Mammary epithelial cell (primary cell): ENCODE measurements around the gene GDNF.

ENCODE experiments used
- EZH2 ChIP-seq: IDR thresholded peaks from 2 replicates; pipeline ENCODE4 v1.6.1; 2012; ENCODE audit warnings: low read length, inconsistent platforms, borderline replicate concordance
- TF ChIP-seq, protein P1 (sequence below), 2 donors: IDR thresholded peaks in 1 of 2; conservative IDR thresholded peaks in 1 of 2; 2 replicates each; pipeline ENCODE4 v1.5.1; 2011 to 2012; ENCODE audit warnings: inconsistent platforms in 2 of 2, low read length in 2 of 2, mild to moderate bottlenecking in 2 of 2, control low read depth in 1 of 2, low read depth in 1 of 2; ENCODE audit not compliant: insufficient read depth in 1 of 2; ENCODE audit errors: extremely low read depth in 1 of 2

DNA sequence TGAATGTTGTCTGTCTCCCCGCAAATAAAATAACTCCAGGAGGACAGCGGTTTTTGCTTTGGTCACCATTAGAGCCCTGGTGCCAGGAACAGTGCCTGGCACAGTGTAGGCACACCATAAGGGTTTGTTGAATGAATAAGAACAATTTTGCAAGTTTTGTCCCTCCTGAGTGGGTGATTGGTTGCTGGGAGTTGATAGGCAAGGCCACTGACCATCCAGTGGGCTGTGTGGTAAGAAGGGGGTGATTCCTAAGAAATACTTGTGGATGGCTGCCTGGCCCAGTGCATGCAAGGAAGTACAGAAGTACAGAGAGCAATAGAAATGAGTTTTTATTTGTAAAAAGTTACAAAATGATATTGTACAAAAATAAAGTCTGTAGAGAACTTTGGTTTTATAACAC, 27.5 kb downstream of the GDNF start:
- TF ChIP-seq, protein P1, sequence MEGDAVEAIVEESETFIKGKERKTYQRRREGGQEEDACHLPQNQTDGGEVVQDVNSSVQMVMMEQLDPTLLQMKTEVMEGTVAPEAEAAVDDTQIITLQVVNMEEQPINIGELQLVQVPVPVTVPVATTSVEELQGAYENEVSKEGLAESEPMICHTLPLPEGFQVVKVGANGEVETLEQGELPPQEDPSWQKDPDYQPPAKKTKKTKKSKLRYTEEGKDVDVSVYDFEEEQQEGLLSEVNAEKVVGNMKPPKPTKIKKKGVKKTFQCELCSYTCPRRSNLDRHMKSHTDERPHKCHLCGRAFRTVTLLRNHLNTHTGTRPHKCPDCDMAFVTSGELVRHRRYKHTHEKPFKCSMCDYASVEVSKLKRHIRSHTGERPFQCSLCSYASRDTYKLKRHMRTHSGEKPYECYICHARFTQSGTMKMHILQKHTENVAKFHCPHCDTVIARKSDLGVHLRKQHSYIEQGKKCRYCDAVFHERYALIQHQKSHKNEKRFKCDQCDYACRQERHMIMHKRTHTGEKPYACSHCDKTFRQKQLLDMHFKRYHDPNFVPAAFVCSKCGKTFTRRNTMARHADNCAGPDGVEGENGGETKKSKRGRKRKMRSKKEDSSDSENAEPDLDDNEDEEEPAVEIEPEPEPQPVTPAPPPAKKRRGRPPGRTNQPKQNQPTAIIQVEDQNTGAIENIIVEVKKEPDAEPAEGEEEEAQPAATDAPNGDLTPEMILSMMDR (conservative IDR thresholded peaks at IDR 0.05 in 1 of 2, IDR thresholded peaks at IDR 0.05 in 1 of 2; ENCODE audit: extremely low read depth in 1 of 2, insufficient read depth in 1 of 2, low read depth in 1 of 2, low read length in 2 of 2) = no peak
- no peak for TF ChIP-seq EZH2
